ENCODE data around the gene PALLD.

The PALLD gene

DNA sequence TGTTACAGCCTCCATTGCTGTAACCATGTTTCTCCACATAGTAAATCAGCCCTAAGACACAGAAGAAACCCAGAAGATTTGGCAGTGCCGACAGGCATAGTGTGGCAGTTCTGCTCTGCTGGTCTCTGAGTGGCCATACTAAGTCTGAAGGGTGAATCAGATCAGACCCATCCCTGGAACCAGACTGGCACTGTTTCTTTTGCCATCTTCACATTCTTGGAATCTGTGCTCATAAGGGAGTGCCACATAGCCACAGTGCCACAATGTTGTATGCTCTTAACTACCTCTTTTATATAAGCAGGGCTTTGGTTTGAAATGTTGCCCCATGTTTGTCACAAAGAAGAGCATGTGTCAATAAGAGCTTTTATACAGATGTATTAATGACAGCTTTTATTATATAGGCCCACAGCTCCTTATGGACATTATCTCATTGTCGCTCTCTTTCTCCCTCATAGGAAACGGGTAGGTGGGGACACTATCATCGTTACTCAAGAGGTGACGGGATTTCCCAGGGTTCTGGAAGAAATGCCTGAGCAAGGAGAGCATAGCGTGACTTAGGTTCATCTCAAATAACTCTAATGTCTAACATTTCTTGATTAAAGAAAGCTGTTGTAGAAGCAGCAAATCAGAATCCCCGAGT lies 385.0 kb downstream of the PALLD start:
- DNase-seq, result no peak

DNA sequence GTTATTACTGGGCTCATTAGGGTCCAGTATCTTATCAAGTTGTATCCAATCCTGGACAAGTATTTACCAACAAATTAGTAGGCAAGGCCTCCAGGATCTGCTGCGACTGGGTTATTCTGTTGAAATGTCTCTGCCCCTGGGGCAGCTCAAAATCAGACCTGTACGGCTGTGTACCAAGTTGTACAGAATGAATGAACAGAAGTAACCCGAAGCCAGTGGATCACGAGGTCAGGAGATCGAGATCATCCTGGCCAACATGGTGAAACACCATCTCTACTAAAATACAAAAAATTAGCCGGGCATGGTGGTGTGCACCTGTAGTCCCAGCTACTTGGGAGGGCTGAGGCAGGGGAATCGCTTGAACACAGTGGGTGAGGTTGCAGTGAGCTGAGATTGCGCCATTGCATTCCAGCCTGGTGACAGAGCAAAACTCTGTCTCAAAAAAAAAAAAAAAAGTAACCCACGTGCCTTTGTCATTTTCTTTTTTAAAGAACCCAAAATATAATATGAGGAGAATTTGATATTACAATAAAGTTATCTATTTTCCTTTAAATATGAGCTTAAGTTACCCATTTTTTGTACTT lies 385.9 kb downstream of the PALLD start:
- no peak for DNase-seq

DNA sequence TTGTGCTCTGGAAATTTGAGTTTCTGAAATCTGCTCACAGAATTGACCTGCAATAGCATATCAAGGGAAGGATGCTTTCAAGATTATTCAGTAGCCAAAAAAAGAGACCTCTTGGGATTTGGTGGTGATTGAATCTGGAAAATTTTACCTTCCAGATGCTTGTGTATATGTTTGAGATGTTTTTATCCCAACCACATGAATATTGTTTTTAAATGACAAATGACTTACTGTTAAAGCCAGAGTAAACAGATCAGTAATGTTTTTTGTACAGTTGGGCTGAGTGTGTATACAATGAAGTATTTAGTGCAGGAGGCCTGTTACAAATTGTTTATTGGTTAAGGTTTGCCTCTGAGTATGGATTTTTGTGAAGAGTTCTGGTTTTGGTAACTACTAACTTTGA lies 386.7 kb downstream of the PALLD start:
- DNase-seq, result no peak

DNA sequence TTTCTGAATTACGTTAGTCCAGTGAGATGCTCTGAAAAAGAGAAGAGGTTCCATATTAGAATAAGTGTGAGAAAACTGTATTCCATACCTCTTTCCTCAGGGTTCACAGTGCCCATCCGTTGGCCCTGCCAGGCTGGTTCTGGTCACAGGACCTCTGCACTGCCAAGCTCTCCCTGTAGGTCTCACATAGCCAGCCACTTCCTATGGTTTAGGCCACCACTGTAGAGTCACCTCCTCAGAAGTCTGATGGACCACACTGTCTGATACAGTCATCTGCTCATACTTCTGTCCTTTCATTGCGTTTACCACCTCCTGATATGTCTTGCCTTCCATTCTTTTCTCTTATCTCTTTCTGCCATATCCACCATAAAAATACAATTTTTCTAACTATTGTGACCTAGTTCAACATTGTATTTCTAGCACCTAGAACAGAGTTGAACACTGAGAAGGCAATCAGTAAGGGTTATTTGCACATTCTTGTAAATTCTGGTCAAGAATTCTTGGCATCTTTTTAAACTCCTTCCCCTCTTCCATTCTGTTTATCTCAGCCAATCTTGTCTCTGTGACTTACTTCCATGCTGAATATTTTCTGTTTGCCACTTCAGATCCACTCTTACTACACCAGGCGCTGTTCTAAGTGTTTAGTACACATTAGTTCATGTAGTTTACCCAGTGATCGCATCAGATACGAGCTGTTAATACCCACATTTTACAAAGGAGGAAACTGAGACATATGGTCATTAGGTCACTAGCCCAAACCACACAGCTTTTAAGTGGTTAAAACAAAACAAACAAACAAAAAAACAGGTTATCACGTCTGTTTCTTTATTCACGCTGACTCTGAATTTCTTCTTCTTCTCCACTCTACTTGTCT lies 387.6 kb downstream of the PALLD start:
- no peak for DNase-seq

DNA sequence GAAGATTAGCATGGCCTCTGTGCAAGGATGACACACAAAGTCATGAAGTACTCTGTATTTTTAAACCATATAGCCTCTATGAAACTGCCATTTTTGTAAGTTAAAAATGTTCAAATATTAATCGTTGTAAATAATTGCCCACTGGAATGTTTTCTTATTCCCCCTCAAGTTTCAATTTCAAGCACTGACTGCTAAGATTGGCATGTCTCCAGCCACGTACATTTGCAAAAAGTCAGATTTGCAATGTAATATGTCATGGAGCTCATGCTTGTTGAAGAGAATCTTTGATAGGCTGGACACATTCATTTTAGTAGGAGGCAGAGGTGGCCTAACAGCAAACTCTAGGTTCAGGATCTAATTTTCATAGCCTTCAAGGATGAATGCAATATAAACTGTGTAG lies 388.5 kb downstream of the PALLD start:
- DNase-seq, result no peak

DNA sequence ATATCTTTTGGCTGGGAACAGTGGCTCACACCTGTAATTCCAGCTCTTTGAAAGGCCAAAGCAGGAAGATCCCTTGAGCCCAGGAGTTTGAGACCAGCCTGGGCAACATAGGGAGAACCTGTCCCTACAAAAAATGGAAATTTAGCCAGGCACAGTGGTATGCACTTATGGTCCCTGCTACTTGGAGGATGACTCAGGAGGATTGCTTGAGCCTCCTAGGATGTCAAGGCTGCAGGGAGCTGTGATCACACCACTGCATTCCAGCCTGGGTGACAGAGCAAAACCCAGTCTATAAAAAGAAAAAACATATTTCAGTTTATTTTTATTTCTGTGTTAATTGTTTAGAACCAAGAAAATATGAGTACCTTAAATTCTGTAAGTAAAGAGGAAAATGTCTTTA lies 389.5 kb downstream of the PALLD start:
- no peak for DNase-seq

DNA sequence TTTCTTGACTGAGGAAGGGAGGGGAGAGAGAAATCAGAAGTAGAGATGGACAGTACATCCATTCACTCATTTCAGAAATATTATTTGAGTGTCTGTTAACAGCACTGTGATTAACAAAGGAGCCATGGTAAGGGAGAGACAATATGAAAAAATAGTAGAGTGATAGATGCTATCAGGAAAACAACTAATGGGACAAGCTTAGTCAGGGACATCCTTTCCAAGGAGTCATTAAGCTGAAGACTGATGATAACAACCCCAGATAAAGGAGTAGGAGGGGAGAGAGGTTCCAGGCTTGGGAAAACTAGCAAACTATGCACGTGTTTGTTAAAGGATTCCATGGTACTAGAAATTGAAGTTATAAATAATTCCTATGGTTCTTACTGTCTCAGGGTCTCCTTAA lies 391.0 kb downstream of the PALLD start:
- no peak for DNase-seq

DNA sequence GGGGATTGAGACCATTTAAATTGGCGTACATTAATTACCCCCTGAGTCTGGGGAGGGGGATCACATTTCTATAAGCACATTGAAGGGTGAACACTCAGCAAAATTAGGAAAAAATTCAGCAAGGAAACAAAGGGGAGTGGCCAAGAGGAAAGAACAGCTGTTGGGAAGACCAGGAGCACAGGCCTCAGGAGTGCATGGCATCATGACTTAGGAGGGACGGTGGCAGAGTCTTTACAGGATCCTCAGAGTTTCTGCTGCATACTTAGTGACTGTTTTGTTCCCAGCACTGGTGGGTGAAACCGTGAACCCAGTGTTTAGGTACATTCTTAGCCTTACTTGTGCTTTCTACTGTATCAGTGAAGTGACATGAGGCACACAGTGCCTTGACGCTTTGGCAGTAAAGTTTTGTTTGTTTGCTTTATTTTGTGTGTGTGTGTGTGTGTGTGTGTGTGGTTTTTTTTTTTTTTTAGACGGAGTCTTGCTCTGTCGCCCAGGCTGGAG lies 391.9 kb downstream of the PALLD start:
- no peak for DNase-seq

DNA sequence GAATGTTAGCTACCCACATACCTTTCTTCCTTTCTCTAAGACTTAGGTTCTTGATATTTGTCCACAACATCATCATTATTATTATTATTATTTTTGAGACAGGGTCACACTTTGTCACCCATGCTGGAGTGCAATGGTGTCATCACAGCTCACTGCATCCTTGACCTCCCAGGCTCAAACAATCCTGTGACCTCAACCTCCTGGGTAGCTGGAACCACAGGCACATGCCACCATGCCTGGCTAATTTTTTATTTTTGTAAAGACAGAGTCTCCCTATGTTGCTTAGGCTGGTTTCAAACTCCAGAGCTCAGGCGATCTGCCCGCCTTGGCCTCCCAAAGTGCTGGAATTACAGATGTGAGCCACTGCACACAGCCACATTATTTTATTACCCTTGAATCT lies 394.2 kb downstream of the PALLD start:
- no peak for DNase-seq

DNA sequence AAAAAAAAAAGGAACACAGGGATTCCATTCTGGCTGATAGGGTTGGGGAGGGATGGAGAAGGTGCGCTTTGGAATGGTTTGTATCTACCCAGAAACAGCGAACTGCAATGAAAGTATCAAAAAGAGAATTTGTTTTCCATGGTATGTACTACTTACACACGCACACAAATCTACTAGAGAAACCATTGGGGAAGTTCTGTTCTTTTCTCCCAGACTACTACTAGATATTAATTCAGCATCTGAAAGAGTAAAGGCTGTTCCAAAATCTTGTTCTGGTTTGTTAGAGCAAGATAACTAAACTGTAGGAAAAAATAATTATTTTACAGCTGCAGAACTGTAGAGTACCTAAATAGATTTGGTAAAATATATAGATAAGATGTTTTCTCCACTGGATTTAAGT lies 394.8 kb downstream of the PALLD start:
- no peak for DNase-seq

DNA sequence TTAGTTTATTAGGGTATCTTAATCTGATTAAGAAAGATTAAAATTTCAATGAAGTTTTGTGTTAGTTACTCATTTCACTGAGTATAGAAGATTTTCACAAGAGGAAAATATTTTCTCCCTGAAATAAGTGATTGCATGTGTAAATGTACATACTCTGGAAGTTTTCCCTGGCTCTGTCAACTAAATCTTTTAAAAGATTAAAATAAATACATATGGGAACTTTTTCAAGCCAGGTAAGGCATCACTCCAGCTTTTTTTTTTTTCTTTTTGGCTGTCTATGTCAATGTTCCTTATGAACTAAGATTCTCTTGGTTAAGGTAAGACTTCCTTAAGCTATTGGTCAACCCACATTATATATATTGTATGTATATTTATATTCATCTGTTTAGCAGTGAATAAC lies 395.6 kb downstream of the PALLD start:
- no peak for DNase-seq

DNA sequence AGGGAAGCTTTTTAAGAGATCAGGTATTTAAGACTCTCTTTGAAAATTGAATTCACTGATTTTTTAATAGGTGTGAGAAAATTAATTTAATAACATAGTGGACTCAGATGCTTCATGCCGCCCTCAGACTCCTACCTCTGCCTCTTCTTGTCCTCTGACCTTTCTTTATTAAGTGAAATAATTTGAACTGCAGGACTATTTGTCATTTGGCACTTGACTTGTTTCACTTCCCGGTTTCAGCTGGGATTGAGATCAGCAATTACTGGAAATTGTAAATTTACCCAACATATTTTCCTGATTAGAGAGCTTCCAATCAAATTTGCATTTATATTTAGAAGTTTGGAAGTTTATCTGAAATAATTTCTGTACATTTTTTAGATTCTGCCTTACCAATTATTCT lies 396.4 kb downstream of the PALLD start:
- DNase-seq, result no peak

DNA sequence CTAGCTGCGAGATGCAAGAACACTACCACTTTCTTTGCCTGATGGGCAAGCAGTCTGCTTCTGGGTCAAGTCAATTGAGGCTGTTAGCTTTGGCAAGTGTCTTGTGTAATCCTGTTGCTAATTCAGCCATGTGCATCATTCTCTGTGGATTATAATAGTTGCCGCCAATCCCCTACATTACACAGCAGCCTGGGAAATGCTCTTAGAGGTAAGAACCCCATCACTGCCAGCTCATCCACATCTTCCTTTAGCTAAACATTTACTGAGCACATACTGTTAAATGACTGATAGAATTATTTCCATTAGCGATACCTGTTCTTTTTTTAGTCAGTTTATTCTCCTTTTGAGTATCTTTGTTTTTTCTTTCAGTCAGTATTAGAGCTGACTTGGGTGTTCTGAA lies 397.0 kb downstream of the PALLD start:
- no peak for DNase-seq

DNA sequence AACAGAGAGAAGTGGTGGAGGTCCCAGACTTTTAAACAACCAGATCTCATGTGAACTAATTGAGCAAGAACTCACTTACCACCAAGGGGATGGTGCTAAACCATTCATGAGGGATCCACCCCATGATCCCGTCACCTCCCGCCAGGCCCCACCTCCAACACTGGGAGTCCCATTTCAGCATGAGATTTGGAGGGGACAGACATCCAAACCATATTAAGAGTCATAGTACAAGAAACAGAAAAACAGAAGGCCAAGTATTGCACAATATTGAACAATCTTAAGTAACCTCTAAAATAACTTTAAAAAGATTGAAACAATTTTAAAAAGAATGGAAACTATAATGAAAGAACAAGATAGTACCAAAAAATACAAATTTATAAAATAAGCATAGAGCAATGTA lies 403.2 kb downstream of the PALLD start:
- DNase-seq, result no peak

DNA sequence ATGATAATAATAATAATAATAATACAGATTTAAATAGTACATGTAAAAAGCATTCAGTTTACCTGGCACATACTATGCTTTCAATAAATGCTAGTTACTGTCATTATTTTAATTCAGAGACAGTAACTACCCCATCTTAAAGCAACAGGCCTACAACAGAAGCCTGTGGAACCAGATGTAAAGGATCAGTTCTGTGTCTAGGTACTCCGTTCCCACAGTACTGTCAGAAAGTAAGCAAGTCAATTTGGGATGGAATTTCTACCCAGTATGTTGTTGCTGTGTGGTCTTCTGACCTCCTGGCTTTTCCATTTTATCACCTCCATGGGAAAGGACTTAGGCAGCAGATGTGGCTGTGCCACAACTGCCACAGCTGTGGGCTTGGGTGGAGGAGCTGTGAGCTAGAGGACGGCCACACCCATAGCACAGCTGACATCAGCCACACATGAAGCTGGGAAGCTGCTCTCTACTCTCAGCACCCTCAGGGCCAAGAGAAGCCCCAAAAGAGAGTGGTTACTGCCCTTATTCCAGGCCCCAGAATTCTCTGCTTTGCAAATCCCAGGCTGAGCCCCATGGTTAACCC lies 410.4 kb downstream of the PALLD start:
- no peak for DNase-seq

DNA sequence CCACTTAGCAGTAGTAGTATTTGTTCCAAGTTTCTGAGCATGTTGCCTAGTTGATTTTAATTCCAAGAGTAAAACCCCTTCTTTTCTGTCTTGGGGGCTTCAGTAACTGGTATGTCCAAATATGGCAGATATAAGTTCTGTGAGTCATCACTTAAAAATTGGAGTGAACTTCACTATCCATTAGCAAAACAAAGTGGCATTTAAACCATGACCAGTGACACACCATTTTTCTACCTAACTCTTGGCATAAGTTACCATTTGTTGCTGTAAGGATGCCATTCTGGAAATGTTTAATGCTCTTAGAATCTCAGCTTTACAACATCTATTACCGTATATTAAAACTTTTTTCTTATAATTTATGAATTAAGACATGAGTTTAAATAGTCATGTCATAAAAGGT lies 411.2 kb downstream of the PALLD start:
- DNase-seq, result no peak

DNA sequence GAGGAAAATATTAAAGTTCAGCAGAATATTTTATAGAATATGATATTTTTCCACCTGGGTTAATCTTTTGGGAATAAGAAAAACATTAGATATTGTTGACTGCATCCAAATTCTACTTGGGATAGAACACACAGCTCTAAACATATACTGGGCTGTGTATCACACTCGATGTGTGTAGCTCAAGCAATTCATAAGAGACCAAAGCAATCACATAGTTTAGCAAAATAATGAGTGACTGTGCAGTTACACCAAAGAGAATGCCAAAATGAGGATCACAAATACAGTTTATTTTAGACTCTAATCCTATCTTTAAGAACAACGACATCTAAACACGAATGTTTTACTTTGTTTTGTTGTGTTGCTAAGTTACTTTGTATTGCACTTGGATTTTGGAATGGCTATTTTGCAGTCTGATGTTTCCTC lies 412.0 kb downstream of the PALLD start:
- DNase-seq, result no peak

DNA sequence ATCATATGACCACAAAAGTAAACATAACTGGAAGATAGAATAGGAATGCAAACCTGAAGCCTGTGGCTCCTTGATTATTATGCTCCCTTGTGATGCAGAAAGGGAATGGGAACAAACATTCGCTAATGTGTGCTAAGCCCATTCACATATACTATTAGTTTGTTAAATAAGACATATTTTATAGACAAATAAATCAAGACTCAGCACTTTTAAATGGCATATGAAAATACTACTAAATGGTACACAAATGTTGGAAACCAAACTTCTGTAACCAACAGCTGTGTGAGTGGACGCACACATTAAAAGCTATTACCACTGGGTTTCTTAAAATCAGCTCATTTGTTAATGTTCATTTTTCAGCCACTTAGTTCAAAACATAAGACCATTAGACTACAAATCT lies 417.2 kb downstream of the PALLD start:
- DNase-seq, result no peak

DNA sequence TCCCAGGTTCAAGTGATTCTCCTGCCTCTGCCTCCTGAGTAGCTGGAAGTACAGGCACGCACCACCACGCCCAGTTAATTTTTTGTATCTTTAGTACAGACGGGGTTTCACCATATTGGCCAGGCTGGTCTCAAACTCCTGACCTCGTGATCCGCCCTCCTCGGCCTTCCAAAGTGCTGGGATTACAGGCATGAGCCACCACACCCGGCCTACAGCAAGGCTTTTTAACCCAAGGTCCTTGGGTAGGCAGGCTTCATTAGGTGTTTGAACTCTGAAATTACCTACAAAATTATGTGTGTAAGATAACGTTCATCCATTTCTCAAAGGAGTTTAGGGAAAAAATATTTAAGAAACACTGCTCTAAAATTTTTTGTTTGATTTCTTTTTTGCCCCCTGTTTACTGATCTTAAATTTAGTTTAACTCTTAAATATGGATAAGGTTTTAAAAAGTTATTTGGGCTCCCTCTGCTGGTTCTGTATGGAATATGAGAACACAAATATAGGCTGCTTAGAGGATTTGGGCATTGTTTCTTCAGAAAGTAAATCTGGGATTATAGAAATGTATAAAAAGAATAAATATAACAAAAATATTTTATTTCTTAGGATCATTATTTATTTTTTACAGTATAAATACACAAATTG lies 420.4 kb downstream of the PALLD start:
- DNase-seq, result peak in 1 of 2 donors; percentile 46

DNA sequence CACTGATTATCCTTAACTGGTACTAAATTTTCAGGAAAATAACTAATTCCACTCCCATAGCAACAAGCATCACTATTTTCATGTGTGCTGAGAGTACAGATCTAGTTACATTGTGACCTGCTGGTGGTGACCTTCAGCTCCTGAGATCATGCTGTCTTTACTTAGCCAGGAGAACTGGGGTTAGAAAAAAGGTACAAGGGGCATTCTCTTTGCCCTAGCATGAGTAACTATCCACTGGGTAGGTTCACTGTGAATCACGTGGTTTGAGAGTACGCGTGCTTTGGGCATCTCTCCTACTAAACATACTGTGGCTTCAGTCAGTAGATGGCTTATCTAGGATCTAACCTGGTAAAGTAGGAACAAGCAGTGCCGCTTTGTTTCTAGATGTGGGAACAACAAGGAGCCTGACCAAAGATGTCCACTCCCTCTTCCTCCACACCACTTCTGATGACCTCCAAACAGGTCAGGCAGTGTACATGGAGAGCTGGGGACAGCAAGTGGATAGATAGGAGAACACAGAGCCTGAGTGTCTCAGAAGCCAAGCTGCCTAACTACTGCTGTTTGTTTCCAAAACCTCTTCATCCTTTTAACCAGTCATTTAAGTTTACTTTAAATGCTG lies 423.0 kb downstream of the PALLD start:
- no peak for DNase-seq

DNA sequence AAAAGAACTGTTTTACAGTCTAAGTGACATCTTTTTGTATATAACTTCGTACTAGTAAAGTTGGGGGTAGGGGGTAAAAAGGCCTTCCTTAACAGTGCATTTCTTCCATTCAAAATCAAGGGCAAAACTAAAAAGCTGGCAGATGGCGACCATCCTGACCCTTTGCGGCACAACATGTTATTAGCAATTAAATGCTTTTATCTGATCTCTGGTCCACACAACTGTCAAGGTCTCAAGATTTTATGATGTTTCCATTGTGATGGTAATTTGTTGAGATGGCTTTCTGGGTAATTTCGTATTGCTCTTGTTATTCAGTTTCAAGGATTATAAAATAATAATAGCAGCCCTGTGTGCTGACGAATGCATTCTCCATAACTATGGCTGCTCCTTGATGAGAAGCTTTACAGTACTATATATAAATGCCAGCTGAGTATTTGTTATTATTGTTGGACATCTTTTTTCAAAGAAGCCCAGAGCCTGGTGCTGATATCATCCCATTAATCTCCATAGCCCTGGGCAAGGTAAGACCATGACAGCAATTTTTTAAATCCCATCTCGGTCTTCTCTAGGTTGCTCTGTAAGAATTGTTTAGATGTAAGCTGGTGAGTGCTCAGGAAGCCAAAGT lies 423.7 kb downstream of the PALLD start:
- no peak for DNase-seq

DNA sequence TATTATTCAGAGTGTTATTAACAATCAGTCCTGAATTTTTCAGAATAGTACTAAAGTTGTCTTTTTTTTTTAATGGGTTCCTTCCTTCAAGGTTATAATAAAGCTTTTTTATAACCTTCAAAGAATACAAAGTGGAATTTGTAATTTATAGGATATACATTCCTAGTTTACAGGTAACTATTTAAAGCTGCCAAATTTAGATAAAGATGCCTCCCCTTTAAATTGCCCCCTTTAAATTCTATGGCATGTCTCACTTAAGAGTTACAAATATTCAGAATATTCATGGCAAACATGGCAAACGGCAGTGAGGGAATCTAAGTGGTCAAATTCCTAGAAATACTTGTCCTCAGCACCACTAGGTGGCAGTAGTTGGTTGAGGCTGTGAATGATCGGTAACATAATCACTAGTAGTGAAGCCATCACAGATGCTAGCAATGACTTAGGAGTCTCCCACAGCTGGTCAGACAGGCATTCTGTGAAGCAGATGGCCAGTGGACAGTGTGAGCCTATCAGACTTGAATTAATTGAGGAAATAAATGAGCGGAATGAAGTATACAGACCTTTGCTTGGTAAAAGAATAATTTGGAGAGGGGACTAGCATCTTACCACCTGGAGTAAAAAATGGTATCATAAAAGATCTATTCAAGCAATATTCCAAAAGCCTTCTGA lies 426.8 kb downstream of the PALLD start:
- DNase-seq, result peak; percentile 50 to 84
